GM12872 (cell line): Measurements from ENCODE around the gene TOMM40L.

Experiments used
- TF ChIP-seq, protein P1 (sequence below): IDR thresholded peaks from 3 replicates; pipeline ENCODE4 v1.5.1; 2011; ENCODE audit warnings: low read depth, mild to moderate bottlenecking, low read length, moderate library complexity; ENCODE audit not compliant: insufficient read depth

TOMM40L gene

DNA sequence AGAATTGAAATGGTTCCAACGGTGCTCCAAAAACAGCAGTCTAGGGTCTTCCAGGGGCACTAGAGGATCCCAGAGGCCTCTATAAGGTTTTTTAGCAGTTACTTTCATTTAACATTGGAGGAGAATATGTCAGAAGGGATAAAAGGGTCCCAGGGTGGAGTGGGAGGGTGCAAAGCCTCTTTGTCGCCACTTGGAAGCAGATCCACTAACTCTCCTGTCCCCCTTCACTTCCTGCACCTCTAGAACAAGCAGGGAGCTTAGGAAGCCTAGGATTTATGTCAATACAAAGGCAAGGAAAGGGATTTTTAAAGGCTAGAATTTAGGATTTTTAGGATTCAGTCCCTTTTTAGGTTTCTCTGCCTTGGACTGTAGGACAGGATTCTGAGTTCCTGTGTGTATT lies 41.0 kb downstream of the TOMM40L start:
- TF ChIP-seq, protein P1, sequence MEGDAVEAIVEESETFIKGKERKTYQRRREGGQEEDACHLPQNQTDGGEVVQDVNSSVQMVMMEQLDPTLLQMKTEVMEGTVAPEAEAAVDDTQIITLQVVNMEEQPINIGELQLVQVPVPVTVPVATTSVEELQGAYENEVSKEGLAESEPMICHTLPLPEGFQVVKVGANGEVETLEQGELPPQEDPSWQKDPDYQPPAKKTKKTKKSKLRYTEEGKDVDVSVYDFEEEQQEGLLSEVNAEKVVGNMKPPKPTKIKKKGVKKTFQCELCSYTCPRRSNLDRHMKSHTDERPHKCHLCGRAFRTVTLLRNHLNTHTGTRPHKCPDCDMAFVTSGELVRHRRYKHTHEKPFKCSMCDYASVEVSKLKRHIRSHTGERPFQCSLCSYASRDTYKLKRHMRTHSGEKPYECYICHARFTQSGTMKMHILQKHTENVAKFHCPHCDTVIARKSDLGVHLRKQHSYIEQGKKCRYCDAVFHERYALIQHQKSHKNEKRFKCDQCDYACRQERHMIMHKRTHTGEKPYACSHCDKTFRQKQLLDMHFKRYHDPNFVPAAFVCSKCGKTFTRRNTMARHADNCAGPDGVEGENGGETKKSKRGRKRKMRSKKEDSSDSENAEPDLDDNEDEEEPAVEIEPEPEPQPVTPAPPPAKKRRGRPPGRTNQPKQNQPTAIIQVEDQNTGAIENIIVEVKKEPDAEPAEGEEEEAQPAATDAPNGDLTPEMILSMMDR, result no peak

DNA sequence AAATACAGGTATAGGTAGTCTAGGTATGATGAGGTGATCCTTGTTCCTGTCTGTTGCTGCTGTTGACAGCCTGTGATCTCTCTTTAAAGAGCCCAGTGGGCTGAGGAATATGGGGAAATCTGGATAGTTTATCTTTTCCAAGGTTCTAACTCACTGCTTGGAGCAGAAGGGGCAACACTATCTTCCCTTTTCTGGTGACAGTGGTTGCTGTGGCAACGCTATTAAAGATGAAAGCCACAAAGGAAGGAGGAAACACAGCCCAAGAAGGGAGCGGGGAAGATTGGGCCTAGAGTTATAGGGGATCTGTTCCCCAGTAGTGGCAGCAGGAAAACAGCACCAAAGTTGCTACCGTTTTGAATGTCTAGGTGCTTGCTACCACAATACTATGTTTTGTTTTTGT lies 41.5 kb downstream of the TOMM40L start:
- TF ChIP-seq, protein P1, result no peak

DNA sequence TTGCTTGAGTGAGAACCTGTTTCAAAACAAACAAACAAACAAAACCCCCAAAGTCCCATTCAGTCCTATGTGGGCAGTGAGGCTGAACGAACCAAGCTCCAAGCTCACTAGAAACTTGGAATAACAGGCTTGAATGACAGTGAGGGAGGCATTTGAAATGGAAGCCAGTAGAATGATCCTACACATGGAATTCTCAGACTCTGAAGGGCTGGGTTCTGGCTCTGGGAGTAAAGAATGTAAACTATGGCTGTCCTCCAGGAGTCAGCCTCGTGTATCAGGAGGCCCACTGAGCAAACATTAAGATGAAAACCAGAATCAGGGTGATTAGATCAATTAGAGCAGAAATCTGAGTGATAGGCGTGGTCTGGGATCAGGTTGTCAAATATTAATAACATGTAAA lies 47.5 kb downstream of the TOMM40L start:
- TF ChIP-seq, protein P1, result no peak

DNA sequence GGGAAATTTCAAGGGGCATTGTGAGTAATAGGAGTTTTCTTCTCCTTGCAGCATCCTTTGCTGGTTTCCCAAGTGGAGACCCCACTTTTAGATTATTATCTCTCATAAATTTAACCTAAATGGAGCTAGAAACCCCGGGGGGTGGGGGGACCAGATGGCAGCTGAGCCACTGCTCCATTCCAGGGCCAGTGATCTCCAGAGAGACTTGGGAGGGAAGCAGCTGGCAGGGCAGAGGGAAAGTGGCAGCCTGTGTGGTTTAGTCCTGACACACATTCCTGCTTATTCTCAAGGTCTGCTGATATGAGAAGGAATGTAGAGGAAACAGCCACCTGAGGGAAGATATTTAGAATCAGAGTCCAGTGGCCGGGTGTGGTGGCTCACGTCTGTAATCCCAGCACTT lies 49.0 kb downstream of the TOMM40L start:
- TF ChIP-seq, protein P1, result no peak
